Mucosa of gallbladder (tissue), 1 donor: ENCODE measurements around the gene RALGPS2. TPM values are rescaled to one million over a fixed set of nuclear protein-coding genes. Genes with fewer than 3 reads are reported as not detected.
"Not testable (repeated sequence)": the region's sequence is repeated elsewhere in the genome, so short reads cannot be mapped to it uniquely, and the experiment has no call there.

Source experiments
- DNase-seq: peaks from one replicate; pipeline ENCODE4 v3.0.0-alpha.2; 2020; ENCODE audit warnings: low spot score
- total RNA-seq: library from RNA; stranded (reverse); gene quantifications from one replicate; pipeline ENCODE4 v1.2.1, GENCODE V29; 2021
- donor health status: DM: no; HTN: no; CAD: no.

Gene RALGPS2
- total RNA-seq, 1 donor from 2014 or later, result 19.0 TPM

GRCh38 chr1:178942285-178943198 lies 217.5 kb downstream of the RALGPS2 start:
- DNase-seq, result no peak

- no peak for DNase-seq
Measured at GRCh38 chr1:178944729-178945128, 219.7 kb downstream of the RALGPS2 start.

- no peak for DNase-seq
Measured at GRCh38 chr1:178945763-178946266, 220.8 kb downstream of the RALGPS2 start.

- no peak for DNase-seq
Measured at GRCh38 chr1:178946416-178946815, 221.4 kb downstream of the RALGPS2 start.

- no peak for DNase-seq
Measured at GRCh38 chr1:178946855-178947676, 222.0 kb downstream of the RALGPS2 start.

- DNase-seq, result no peak
Measured at GRCh38 chr1:178947677-178947981, 222.6 kb downstream of the RALGPS2 start.

GRCh38 chr1:178948676-178949075 lies 223.6 kb downstream of the RALGPS2 start:
- no peak for DNase-seq

- DNase-seq, result not testable (repeated sequence)
Measured at GRCh38 chr1:178949866-178950265, 224.8 kb downstream of the RALGPS2 start.

GRCh38 chr1:178951600-178951999 lies 226.6 kb downstream of the RALGPS2 start:
- peak; percentile 34 for DNase-seq

- DNase-seq, result peak; percentile 39
Measured at GRCh38 chr1:178953034-178953433, 228.0 kb downstream of the RALGPS2 start.

- DNase-seq, result no peak
Measured at GRCh38 chr1:178953538-178954324, 228.7 kb downstream of the RALGPS2 start.

- DNase-seq, result no peak
Measured at GRCh38 chr1:178954325-178954690, 229.3 kb downstream of the RALGPS2 start.

- DNase-seq, result no peak
Measured at GRCh38 chr1:178954937-178955336, 229.9 kb downstream of the RALGPS2 start.

GRCh38 chr1:178955391-178955954 lies 230.4 kb downstream of the RALGPS2 start:
- no peak for DNase-seq

GRCh38 chr1:178958491-178958890 lies 233.4 kb downstream of the RALGPS2 start:
- no peak for DNase-seq

- DNase-seq, result no peak
Measured at GRCh38 chr1:178959543-178960460, 234.8 kb downstream of the RALGPS2 start.

- DNase-seq, result no peak
Measured at GRCh38 chr1:178960482-178961240, 235.6 kb downstream of the RALGPS2 start.

- DNase-seq, result no peak
Measured at GRCh38 chr1:178961331-178961730, 236.3 kb downstream of the RALGPS2 start.

GRCh38 chr1:178961868-178962267 lies 236.8 kb downstream of the RALGPS2 start:
- DNase-seq, result no peak
